Fibroblast of skin of right biceps (primary cell): ENCODE results near the gene DYDC2.

Experiments
- DNase-seq: peaks from one replicate; pipeline ENCODE4 v3.0.0-alpha.2; 2013

DYDC2 gene

DNA sequence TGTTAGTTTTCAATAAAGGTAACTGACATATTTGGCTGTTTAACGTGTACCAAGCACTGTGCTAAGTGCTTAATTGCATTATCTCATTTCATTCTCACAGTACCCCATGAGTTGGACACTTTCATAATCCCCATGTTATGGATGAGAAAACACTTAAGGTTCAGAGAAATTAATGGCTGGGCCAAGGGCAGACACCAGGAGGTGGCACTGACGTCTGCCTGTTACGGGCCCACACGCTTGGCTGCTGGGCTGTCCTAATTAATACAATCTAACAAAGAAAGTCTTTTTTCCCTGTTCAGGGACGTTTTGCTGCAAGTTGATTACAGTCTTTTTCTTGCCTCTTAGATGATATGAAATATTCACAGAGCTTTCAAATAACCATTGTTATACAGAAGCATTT, 16.1 kb downstream of the DYDC2 start:
- DNase-seq: no peak

DNA sequence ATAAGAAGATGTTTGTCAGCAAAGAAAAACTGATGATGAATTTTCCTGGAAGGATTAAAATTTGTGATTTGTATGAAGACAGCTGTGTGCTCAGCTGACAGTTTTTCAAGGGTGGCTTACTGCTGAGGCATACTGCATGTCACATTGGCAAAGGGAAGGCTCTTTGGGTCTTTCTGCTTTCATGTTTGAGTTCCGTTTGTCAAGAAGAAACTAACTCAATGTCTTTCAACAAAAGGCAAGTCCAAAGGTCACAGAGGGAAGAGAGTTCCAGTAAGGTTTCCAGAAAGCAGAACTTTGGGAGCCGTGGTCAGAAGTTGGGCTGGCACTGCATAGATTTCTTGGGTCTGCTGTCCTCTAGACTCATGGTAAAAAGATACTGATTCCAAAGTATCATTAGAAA, 16.9 kb downstream of the DYDC2 start:
- DNase-seq: no peak

DNA sequence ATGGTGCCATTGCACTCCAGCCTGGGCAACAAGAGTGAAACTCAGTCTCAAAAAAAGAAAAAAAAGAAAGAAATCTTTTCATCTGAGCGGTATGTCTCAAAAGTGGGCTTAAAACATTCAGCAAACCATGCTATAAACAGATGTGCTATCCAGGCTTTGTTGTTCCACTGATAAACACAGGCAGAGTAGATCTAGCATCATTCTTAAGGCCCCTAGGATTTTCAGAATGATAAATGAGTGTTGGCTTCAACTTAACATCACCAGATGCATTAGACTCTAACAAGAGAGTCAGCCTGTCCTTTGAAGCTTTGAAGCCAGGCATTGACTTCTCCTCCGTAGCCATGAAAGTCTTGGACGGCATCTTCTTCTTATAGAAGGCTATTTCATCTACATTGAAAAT, 23.1 kb downstream of the DYDC2 start:
- DNase-seq: no peak

GRCh38 chr10:80380185-80380584, 23.6 kb downstream of the DYDC2 start:
- no peak for DNase-seq

- peak; percentile 20 for DNase-seq
Measured at GRCh38 chr10:80382989-80383388, 26.4 kb downstream of the DYDC2 start.

GRCh38 chr10:80390740-80391139, 34.2 kb downstream of the DYDC2 start:
- no peak for DNase-seq

GRCh38 chr10:80392250-80392649, 35.7 kb downstream of the DYDC2 start:
- DNase-seq: no peak

DNA sequence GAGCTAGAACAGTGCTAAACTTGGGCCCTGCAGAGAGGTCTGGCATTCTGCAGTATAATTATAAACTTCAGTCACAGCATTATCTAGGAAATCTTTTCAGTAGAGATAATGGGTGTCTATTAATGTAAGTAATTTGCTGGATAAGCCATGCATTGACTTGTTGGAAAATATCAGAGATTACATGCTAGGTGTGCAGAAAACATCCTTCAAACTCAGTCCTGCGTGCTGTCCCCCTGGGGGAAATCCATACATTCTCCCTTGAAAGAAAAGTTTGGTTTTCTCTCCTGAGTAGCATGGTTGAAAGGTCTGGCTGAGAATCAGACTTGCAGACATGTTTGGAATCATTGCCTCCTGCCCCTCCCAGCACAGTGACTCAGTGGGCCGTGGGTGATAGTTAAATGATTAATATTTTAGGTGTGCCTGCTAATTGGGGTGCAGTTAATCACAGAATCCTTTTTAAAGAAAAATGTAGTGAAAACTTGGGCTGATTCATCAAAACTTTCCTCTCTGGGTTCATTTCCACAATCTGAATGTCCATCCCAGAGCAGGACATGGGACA, 37.9 kb downstream of the DYDC2 start:
- no peak for DNase-seq

- DNase-seq: no peak
Measured at GRCh38 chr10:80397014-80397413, 40.4 kb downstream of the DYDC2 start.

- no peak for DNase-seq
Measured at GRCh38 chr10:80400136-80400804, 43.7 kb downstream of the DYDC2 start.

- DNase-seq: no peak
Measured at GRCh38 chr10:80405035-80405434, 48.5 kb downstream of the DYDC2 start.

DNA sequence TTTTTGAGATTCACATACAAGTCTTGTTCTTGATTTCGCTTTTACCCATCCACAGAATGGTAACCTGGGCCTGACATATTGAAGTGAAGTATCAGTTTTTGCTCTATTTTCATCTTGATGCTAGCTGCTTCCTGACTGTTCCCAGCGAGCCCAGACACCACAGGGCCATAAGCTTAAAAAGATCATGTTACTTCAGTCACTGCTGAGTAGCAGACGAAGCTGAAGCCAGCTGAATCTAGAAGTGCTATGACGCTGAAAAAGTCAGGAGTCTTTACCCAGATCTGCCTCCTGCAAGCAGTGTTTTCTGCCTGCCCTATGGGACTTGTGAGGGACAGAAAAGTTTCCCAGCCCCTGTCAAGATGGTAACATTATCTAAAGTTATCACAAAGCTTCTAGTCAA, 49.0 kb downstream of the DYDC2 start:
- no peak for DNase-seq

DNA sequence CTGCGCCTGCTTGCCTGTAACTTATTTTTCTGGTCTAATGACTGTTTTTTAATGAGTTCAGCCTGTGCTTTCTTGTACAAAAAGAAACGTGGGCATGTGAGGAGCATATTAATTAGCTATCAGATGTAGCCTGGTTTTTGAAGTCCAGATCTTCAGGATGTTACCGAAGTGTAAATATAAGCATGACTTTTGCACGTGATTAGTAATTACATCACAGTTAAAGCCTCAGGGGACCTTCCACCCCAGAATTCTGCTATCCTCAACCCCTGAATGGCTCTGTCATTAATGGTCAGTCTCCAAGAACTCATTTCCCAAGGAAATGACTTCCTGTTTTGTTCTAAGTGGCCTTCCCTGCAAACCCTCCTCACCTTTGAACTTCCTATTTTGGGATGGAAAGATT, 49.6 kb downstream of the DYDC2 start:
- DNase-seq: no peak

GRCh38 chr10:80407812-80408241, 51.2 kb downstream of the DYDC2 start:
- no peak for DNase-seq

- peak; percentile 44 for DNase-seq
Measured at GRCh38 chr10:80408242-80409101, 51.9 kb downstream of the DYDC2 start, which contains the start of gene PRXL2A. Gene PRXL2A, plus strand, starts transcription at chr10:80408551. Its CDS starts 11,917 bp downstream, at chr10:80420468.

GRCh38 chr10:80409121-80409520, 52.5 kb downstream of the DYDC2 start:
- no peak for DNase-seq

DNA sequence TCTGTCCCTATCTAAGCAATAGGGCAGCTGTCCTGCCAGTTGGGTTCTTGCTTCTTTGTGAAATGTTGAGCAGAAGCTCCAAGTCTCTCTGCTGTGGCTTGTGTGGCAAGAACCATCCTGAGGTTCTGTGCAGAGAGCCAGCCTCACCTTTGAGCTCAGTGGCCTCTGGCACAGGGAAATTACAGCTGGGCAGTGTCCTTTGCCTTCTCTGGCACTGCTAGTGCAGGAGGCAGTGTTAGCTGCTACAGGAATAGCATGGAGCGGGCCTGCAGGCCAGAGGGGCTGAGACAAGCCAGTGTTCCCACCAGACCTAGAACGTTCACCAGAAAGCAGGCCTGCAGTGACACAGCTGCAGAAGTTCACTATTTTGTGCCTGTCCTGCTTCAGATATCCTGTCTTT, 53.5 kb downstream of the DYDC2 start:
- no peak for DNase-seq

- no peak for DNase-seq
Measured at GRCh38 chr10:80410578-80411145, 54.1 kb downstream of the DYDC2 start.

DNA sequence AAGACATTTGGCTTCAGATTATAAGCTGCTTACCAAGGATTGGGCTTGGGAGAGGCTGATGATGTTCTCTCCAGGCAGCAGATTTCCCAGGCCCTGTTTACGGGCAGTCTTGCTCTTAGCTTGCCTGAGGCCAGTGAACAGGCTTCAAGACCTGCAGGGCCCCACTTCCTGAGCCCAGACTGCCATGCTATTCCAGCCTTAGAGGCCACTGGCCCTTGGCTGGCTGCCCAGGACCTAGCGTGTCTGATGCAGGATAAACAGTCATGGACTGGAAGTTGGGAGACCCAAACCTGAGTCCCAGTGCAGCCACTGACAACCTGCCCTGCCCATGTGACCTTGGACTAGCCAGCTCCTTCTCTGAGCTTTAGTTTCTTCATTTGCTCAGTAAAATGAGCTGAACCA, 54.7 kb downstream of the DYDC2 start:
- DNase-seq: no peak

DNA sequence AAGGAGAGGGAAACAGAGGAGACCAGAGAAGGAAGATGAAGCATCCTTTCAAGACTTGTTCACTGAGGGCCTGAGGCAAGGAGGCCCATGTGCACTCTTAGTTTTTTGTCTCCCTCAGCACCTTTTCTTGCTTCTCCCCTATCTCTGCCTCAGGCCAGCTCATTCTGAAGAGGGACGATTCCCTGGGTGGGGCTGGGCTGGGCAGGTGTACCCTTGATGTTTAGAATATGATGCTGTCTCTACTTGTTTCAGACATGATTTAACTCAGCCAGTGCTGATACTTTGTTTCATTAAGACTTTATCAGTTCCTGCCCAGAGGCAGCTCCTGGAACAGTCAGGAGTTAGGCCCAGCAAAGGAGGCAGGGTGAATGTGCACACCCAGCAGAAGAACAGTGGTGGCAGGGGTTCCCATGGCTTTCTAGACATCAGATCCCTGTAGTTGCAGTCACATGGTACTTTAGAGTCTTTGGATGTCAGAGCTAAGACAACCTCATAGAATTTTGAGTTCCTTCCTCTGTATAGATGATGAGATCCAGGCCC, 55.2 kb downstream of the DYDC2 start:
- no peak for DNase-seq

DNA sequence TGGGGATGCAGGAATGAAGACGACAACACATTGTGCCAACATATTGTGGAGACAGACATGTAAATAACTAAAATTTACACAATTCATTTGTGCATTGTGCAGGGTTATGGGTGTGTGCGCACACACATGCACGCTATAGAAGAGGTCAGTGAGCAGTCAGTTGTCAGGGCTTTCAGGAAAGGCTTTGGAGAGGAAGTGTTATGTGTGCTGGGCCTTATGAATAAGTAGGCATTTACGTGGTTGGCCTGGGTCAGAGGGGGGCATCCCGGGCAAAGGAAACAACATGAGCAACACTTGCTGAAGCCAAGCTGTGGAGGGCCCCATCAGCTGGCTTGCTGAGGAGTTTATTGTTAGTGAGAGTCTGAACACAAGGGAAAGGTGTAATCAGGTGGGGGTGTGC, 55.9 kb downstream of the DYDC2 start:
- no peak for DNase-seq

- peak; percentile 91 for DNase-seq
Measured at GRCh38 chr10:80413271-80413996, 56.9 kb downstream of the DYDC2 start.
